Dermis blood vessel endothelial cell (primary cell): ENCODE results near the gene ABCC12. TPM values are rescaled to one million over a fixed set of nuclear protein-coding genes. Genes with fewer than 3 reads are reported as not detected.

Experiments used
- DNase-seq: peaks from one replicate; pipeline ENCODE4 v3.0.0; 2010
- total RNA-seq: library from RNA; depleted of rRNA; stranded (reverse); fragments of >200 nt; gene quantifications from 2 replicates; pipeline ENCODE4 v1.2.3, GENCODE V29; 2014

The ABCC12 gene
- total RNA-seq, 1 donor from 2014 or later: not detected

DNA sequence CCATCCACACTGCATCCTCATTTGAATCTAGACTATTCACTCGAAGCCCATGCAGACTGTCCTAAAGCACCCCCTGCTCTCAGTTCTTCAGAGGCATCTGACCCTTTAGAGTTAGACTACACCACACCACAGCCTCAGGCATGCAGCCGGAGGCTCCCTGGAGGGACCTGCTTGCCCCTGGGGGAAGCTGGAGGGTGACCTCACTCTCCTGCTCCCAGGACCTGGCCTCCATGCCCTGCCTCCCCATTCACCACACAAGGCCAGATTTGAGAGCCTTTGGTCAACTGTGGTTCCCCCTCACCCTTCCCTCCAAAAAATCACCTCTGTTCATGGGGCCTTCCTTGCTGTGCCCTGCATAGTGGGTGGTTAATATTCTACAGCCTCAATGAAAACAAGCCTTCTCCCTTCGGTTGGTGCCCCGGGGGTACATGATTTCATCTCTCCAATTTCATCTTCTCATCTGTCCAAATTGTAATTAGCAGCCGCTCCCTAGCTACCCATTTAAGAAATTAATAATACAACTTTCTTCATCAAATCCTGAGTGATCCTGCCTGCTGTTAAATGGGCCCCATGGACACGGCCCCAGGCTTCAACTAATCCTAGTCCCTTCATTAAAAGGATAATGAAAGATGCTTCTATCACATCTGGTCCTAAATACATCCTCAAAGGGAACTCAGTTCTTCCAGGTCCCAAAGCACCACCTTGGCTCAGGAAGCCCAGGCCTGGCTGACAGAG is 24.4 kb downstream of the ABCC12 start:
- no peak for DNase-seq

DNA sequence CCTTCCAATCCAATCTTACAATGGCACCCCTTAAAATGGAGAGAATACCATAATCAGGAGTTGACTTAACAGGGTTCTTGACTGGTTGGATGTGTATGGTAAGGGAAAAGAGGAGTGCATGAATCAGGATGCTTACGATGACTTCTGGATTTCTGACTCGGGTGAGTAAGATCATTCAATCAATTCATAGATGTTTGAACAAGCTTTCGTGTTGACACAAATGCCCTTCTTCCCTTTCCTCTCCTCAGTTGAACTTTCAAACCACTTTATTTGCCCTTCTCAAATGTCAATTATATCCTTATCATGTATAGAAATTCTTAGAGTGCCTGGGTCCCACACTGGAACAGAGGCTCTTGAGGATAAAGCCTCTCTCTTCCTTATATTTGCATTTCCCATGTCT is 25.9 kb downstream of the ABCC12 start:
- DNase-seq: no peak

DNA sequence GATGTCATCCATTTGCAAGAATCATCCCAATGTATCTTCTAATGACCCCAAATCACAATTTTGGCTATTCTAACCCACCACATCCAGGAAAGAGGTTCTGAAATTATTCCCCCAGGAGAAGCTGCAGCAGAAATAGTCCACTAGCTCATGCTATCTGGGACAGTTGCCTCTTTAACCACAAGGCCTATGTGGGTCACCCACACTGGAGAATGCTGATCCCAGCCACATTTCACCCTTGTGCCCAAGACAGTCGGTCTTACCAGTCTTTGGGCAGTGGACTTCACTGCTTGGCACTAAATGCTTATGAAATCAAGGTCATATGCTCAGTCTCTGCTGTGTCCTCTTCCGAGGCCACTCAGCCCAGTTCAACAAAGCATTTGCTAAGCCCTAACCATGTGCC is 27.0 kb downstream of the ABCC12 start:
- DNase-seq: no peak

DNA sequence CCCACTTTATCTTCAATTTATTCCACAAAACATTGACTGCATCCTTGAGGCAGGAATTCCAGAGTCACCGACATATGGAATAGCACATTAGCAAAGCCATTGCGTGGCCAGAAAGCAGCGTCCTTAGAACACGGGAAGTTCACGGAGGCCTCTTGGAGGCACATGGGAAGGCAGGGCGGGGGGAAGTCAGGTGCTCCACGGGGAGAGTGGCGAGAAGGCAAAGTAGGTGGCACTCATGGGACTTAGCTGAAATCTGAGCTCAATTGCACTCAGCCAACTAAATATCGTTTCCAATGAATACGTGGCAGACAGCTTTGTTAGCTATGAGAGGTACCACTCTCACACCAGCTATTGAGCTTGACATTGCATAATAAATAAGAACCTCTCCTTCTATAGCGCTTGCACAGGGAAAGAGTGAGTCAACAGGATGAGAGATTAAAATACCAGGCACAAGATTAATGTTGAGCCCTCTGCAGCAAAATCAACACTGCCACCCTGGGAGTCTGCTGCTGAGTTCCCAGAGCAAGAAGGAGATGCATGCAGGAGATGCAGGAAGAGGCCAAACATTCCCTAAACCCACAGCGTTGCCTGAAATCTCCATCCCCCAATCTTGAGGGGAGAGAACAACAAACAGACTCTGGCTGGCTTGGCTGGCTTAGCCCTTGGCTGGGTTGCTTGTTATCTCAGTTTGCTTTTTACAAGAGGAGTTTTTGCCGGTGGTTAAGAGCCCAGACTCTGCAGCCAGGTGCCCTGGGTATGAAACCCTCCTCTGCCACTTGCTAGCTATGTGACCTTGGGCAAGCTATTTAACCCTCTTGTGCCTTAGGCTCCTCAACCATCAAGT is 28.8 kb downstream of the ABCC12 start:
- peak; percentile 55 for DNase-seq

DNA sequence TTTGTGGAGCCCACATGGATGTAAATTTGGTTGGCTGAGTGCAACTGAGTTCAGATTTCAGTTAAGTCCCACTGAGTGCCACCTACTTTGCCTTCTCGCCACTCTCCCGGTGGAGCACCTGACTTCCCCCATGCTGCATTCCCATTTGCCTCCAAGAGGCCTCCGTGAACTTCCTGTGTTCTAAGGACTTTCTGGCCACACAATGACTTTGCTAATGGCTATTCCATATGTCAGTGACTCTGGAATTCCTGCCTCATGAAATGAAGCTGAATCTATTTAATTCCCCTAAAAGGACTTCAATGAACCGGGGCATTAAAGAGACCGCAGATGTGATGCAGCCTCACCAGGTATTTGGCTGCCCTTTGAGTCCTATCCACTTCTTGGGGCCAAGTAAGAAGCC is 29.9 kb downstream of the ABCC12 start:
- DNase-seq: peak; percentile 16

DNA sequence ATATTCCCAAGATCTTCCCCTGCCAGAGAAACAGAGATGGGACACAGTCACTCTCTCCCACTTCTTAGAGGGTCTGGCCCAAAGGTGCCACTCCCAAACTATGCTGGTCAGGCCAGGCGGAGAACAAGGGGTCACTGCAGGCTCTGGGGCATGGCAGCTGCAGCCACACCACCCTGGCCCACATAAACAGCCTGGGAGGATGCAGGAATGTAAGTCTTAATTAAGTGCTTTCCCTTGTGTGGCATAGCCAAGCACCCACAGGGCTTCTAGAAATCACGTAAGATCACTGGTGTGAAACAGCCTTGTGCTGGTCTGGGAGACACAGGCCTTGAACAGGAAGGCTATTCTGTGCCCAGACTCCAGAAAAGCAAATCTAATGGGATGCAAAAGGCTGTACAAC is 31.5 kb downstream of the ABCC12 start:
- no peak for DNase-seq

DNA sequence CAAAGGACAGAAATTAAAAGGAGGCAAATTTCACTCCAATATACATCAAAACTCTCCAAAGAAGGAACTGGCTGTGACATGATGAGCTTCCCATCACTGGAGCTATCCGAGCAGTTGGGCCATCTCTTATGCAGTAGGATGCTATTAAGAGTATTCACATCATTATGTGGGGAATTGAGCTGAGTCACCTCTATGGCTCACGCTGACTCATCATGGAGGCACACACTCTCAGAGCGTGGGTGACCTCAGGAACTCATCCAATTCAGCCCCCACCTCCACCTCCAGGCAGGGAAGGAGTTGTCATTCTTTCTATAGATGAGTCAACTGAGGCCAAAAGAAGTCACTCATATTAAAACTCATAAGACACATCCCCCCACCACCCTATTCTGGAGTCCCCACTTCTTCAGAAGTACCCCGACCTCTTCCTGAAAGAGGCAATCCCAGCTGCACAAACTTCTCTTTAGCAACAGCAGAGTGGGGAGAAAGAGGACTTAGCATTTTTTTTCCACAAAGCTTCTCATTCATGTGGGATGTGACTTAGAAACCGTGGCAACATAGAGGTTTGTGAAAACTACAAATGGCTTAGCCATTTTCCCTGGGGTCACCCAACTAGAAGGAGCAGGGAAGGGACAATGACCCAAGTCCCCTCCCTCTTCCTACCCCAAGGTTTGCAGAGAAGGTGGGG is 32.5 kb downstream of the ABCC12 start:
- peak; percentile 87 for DNase-seq

DNA sequence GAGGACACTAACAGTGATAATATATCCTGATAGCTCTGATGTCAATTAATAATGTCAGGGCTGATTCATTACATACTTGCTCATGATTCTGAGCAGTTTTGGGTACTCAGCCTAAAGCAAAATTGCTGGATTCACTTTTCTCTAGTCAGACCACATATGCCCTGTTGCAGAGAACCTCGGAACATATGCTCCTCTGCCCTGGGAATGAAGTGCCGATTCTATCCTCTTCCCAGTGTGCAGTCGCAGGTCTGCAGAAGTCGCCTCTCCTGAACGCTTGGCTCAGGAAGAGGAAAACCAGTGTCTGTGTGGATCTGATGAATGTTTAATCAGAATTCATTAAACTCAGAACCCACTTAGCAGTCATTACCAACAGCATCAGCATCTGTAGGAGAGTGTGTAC is 34.5 kb downstream of the ABCC12 start:
- no peak for DNase-seq

DNA sequence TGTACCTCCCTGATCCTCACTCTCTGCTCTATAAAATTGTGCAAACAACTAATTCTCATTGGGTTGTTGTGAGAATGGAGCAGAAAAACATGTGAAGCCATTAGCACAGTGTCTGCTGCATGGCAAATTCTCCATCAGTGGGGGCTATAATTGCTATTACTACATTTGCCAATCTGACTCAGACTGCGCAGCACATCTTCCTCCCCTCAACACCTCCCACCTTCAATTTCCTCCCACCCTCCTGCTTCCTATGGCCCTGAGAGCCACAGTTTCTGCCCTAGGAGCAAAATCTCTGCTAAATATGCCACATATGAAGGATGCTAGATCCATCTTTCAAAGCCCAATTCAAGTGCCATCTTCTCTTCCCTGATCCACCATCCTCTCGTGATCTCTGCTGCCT is 37.0 kb downstream of the ABCC12 start:
- DNase-seq: no peak

DNA sequence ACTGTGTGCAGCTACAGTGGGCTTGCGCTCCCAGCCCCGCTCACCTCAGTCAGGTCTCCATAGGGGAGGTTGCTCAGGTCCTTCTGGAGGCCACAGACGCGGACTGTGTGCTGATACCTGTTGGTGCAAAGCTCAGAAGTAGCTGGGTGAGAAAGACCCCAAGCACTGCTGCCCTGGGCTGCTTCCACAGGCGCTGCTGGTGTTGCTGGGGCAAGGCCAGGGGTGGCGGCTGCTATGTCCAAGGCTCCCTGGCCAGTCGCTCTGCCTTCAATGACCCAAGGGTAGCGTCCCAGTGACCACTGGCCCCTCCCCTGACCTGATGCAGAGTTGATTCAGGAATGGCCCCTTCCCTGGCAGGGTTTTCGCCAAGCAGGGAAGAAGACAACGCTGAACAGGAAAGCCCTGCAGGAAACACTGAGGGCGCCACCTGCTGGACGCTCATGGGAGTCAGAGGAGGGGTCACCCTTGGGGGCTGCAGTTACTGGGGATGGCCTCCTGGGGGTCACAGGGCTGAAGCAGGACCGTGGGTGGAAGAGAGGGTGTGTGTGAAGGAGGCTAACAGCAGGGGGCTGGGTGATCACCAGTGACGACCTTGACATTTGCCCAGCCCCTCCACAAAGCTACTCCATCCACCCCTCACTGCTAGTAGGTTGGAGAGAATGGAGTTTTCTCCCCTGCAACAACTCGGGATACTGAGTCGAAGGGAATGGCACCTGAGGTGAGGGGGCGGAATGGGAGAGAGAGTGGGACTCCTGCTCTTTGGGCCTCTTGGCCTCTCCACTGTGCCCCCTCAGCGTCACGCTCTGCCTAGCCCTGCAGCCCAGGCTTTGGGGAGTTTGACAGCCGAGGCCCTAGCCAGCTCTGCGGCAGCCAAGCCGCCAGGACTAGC is 38.3 kb downstream of the ABCC12 start:
- DNase-seq: peak; percentile 63

DNA sequence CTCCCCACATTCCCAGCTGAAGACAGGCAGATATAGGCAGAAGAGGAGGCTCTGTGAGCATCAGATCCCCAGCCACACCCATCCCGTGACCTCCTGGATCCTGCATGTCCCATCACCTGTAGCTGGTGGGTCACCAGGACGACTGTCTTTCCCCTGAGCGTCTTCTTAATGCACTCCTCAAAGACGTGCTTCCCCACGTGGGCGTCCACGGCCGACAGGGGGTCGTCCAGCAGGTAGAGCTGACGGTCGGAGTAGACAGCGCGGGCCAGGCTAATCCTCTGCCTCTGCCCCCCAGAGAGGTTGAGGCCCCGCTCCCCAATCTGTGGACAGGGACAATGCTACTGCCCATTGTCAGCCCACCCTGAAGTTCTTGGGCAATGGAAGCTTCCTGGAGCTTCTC is 40.5 kb downstream of the ABCC12 start:
- DNase-seq: no peak

DNA sequence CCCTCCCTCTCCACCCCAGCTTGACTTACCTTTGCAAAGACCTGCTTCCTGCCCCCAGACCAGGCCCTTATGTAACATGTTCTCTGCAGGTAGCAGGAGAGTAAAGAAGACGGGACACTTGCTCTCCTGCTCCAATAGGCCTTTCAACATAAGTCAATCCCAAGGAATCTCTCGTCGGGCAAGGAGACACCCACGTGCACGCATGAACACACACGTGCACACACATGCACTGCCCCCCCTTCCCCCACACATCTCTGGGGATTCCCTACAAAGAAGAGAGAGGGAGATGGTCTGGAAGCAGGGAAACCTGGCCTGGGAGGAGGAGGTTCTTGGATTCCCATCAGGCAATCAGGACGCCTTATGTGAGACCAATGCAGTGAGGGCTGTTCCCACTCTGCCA is 41.4 kb downstream of the ABCC12 start:
- DNase-seq: no peak

DNA sequence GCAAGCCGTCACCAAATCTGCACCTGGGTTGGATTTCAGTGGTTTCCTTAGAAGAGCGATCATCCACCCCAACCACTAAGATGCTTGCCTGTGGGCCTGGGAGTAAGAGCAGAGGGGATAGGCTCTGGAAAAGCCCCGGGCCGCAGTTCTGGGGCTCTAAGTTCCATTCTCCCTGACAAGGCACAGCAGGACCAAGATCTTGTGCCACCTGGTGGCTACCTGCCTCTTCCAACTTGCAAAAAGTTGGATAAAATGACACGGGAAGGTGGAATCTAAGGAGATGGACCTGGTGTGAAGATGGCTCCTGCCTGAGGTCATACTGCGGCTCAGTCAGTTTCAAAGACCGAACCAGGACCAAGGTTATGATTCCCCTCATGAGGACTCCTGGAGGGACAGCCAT is 42.3 kb downstream of the ABCC12 start:
- DNase-seq: peak; percentile 11

DNA sequence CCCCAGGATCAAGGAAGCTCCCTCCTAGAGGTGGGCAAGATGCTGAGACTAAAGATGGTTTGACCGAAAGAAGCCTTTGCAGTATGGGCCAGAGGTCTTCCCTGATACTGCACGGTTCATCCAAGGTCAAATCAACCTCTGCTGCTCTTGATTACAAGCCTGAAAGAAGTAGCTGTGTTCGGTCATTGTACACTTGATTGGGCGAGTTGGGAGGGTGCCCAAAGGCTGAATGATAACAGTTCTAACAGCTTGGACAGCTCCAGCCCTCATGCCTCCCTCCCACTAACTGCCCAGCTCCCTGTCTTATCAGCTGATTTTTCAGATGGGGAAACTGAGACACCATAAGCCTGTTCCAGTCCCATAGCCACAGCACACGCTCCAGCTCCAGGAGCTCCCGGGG is 42.8 kb downstream of the ABCC12 start:
- DNase-seq: no peak

DNA sequence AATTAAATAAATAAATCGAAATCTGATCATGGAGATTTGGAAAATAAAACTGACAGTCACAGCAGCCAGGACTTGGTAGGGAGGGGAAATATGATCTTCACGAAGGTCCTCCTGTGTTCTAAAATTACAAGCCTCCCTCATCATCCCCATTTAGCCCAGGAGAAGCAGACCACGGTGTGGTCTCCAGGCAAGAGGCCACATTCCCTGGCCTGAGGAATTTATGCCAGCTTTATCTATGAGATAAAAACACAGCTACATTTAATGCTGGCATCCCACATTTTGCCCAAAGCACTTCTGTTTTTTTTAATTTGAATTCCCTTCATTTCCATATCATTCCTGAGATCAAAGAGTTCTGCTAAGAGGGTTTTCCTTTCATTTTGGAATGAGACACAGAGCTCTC is 43.2 kb downstream of the ABCC12 start:
- no peak for DNase-seq

DNA sequence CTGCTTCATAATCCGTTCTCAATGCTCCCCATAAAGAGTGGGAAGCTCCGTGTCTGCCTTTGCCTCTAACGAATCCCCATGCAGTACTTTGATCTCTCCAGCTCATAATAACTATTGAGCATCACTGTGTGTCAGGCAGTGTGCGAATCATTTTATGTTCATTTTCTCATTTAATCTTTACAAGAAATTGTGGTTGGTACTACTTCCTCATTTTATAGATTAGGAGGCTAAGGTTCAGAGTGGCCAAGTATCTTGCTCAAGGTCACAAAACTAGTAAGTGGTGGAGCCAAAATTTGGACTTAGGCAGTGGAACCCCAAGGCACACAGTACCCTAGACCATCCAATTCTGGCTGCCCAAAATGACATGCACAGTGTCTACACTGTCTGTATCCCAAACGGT is 44.8 kb downstream of the ABCC12 start:
- no peak for DNase-seq

DNA sequence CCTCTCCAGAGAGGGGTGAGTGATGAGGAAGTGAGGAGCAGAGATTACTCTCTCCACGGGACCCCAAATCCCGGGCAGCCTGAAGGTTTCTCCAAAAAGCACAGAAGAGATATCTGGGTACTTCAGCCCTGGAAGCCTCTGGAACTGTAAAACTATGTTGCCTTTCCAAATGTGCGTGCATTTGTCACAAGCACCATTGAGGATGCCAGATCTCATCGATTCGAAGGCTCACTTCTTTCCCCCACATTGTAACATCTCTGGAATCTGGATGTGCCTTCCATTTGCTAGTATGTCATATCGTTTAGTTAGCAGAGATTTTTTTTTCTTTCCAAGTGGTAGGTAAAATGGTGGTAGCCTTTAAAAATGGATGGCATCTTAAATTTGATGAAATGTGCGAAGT is 45.8 kb downstream of the ABCC12 start:
- DNase-seq: no peak

DNA sequence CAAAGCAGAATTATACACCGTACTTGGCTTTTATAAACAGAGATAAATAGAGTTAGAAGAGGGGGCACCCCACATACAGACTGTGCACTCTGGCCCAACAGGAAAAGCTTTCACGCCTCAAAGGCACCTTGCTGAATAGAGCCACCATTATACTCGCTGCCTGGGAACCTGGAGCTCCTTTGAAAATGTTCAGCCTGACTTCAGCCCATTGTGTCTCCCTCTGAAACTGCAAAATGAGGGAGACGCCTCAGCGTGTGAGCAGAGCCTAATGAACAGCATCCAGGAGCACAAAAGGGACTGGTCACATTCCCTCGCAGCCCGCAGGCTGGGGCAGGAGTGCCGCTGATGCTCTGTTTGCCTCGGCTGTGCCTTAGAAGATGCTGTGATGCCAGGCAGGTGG is 46.3 kb downstream of the ABCC12 start:
- no peak for DNase-seq

DNA sequence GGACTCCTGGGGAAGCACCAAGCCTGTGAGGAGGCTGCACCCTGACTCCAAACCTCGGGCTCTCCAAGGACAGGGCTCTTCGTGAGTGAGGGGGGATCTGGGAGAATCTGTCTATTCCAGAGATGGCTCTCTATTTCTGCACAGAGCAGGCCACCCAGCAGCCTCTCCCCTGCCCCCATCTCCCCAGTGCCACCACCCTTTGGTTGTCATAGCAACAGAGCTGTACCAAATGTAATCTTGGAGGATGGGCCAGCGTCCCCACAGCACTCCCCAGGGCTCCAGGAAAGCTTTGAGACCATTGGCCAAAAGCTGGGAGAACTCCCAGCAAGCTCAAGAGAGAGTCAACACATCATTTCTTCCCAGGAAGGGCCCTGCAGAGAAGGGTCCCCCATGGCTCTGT is 49.3 kb downstream of the ABCC12 start:
- DNase-seq: no peak
